Adrenal gland (tissue), 5 donors: Measurements from ENCODE around the gene DIRAS2.

Experiments used
- POLR2A ChIP-seq, 2 donors: fragments of 450-650 bp; IDR thresholded peaks; one replicate each; pipeline ENCODE4 v1.6.1; 2017; ENCODE audit warnings: antibody characterized with exemption in 2 of 2, mild to moderate bottlenecking in 2 of 2, moderate library complexity in 1 of 2
- TF ChIP-seq, protein P1 (sequence below), 6 experiments: fragments of 450-650 bp in 4 of 6; fragments of 200-600 bp in 2 of 6; sonication (generic) in 1 of 6; IDR thresholded peaks; 1 replicate in 5 of 6; 2 replicates in 1 of 6; pipeline versions ENCODE4 v1.5.1 to v1.8.0; 2016 to 2021; ENCODE audit warnings: antibody characterized with exemption in 6 of 6, mild to moderate bottlenecking in 2 of 6, moderate library complexity in 1 of 6
- donor health status: DM: no; HTN: no; CAD: no.

DNA sequence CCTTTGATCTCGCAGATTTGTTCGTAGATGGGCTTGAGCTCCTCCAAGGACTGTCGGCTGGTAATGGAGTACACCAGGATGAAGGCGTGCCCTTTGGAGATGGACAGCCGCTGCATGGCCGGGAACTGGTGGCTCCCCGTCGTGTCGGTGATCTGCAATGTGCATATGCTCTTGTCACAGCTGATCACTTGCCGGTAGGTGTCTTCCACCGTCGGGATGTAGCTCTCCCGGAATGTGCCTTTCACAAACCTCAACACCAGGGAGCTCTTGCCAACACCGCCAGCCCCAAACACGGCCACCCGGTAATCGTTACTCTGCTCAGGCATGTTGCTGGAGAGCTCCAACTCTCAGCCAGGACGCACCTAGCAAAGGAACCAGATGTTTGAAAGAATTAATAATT is 29.1 kb downstream of the DIRAS2 start:
- TF ChIP-seq, protein P1, sequence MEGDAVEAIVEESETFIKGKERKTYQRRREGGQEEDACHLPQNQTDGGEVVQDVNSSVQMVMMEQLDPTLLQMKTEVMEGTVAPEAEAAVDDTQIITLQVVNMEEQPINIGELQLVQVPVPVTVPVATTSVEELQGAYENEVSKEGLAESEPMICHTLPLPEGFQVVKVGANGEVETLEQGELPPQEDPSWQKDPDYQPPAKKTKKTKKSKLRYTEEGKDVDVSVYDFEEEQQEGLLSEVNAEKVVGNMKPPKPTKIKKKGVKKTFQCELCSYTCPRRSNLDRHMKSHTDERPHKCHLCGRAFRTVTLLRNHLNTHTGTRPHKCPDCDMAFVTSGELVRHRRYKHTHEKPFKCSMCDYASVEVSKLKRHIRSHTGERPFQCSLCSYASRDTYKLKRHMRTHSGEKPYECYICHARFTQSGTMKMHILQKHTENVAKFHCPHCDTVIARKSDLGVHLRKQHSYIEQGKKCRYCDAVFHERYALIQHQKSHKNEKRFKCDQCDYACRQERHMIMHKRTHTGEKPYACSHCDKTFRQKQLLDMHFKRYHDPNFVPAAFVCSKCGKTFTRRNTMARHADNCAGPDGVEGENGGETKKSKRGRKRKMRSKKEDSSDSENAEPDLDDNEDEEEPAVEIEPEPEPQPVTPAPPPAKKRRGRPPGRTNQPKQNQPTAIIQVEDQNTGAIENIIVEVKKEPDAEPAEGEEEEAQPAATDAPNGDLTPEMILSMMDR (IDR thresholded peaks at IDR 0.05): no peak
- TF ChIP-seq POLR2A (IDR thresholded peaks at IDR 0.05): no peak
